Measurements from ENCODE around the gene KCNC4. TPM values are rescaled to one million over a fixed set of nuclear protein-coding genes. Genes with fewer than 3 reads are reported as not detected.

Gene KCNC4
- total RNA-seq, 4 donors from 2014 or later: 2.1 to 29.4 (median 3.9) TPM

DNA sequence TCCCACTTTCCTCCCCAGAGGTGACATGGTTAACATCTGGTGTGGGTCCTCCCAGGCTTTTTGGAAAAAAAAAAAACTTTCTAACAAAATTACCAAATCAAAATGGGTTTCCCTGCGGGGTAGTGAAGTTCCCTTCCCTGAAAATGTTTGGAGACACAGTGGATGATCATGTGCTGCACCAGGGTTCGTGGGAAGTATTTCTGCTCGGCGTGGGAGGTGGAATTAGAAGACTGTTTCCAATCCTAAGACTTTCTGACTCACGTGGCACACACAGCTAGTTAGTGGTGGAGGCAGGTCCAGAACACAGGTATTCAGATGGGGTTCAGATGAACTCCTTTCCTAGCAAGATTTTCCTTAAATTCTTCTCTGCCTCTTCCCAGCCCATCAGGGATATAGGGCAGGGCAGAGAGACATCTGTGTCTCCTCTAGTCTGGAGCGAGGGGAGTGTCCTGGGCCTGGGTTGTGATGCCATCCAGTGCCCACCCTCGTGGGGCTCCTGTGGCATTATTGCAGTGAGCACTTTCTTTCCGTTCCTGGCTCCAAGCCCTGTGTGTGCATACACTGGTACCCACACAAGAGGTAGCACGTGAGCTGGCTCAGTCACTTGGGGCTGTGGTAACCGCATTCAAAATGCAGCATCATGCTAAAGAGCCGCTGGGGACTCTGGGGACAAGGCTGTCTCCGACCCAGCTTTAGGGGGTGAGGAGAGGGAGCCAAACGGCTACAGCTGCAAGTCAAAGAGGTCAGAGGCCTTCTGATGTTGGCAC is 27.5 kb downstream of the KCNC4 start:
- H3K36me3 ChIP-seq: no peaks in the 10 kb centered on the region
- no peak overlapping the region for H3K4me3 ChIP-seq
- H3K4me1 ChIP-seq: no peaks in the 10 kb centered on the region
- H3K27me3 ChIP-seq: no peaks in the 10 kb centered on the region
- no peak overlapping the region for H3K27ac ChIP-seq
- DNase-seq: no peak
- intact Hi-C loops (cut with DNase I; ENCODE audit: low total_unique reads): no loop called here
- TF ChIP-seq, protein P1, sequence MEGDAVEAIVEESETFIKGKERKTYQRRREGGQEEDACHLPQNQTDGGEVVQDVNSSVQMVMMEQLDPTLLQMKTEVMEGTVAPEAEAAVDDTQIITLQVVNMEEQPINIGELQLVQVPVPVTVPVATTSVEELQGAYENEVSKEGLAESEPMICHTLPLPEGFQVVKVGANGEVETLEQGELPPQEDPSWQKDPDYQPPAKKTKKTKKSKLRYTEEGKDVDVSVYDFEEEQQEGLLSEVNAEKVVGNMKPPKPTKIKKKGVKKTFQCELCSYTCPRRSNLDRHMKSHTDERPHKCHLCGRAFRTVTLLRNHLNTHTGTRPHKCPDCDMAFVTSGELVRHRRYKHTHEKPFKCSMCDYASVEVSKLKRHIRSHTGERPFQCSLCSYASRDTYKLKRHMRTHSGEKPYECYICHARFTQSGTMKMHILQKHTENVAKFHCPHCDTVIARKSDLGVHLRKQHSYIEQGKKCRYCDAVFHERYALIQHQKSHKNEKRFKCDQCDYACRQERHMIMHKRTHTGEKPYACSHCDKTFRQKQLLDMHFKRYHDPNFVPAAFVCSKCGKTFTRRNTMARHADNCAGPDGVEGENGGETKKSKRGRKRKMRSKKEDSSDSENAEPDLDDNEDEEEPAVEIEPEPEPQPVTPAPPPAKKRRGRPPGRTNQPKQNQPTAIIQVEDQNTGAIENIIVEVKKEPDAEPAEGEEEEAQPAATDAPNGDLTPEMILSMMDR (IDR thresholded peaks at IDR 0.05): no peak
- TF ChIP-seq POLR2A (IDR thresholded peaks at IDR 0.05): no peak
- H3K9me3 ChIP-seq: no peaks in the 10 kb centered on the region

DNA sequence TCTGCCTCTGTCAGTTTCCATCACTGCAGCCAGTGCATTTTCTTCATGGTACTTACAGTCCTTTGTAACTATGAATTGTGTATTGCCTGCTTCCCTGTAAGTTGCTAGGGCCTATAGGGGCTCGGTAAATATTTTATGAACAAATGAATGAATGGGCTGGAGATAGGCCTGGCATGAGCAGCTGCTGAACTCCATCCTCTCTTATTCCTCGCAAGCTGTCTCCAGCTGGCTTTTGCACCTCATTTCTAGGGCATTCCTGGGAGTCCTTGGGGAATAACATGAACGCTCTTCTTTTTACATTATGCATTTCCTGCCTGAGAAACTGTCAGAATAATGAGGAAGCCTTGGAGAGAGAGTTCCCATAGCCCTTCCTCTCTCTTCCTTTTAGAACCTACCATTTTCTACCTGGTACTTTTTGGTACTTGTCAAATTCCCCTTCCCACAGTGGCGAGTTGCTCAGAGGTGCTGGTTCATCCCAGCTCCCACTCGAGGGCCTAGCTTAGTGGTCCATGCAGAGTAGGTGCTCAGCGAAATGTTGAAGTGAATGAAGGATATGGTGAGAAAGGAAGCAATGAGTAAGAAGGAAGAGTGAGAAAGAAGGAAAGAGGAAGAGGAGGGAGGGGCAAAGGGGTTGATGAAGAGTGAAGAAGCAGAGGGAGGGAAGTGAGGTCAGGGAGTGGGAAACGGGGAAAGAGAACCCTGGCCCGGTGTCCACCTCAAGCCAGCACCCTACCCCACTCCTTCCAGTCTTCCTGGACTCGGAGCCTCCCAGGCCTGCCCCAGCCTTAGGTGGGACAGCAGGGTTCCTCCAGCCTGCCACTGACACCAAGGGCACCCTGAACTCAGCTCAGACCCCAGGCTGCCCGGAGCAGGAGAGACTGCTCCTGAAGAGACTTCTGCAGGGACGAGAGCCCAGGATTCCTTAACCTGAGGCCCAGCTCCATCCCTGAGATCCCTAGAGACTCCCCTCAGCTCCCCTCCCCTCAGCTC is 29.6 kb downstream of the KCNC4 start:
- no peak for TF ChIP-seq POLR2A (IDR thresholded peaks at IDR 0.05)
- TF ChIP-seq, protein P1 (IDR thresholded peaks at IDR 0.05): no peak
- no peak for DNase-seq
- H3K9me3 ChIP-seq: no peaks in the 10 kb centered on the region
- intact Hi-C loops (cut with DNase I; ENCODE audit: low total_unique reads): no loop called here
- H3K27me3 ChIP-seq: no peaks in the 10 kb centered on the region
- no peak overlapping the region for H3K4me3 ChIP-seq
- no peaks in the 10 kb centered on the region for H3K4me1 ChIP-seq
- H3K27ac ChIP-seq: no peak overlapping the region
- no peaks in the 10 kb centered on the region for H3K36me3 ChIP-seq

DNA sequence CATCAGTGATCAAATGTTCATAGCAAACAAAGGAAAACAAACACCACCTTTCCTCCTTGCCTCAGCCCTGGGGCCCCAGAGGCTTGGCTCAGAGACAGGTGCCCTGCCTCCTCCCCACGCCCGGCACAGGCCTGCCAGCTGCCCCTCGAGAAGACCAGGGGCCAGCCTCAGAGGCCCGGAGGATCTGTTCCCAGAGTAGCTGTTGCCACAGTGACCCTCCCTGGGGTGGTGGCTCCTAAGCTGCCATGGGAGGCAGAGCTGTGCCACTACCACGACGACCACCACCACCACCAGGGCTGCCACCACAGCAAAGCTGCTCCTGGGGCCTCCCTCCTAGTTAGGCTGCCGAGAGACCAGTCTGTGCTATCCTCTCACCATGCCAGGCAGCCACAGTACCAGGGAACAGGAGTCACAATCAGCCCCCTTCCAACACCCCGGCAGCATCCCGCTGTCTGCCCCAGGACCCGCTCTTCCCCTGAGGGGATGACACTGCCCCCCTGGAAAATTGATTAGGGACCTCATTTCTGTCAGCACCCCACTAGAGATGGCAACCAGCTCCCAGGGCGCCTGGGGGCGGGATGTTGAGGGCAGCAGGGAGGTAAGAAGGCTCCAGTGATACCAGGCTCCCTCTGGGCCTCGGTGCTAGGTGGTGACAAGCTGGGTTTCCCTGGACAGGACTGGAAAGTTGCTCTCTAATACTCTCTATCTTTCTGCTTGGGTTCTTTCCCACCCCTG is 30.5 kb downstream of the KCNC4 start:
- H3K36me3 ChIP-seq: no peaks in the 10 kb centered on the region
- no peaks in the 10 kb centered on the region for H3K4me1 ChIP-seq
- intact Hi-C loops (cut with DNase I; ENCODE audit: low total_unique reads): no loop called here
- DNase-seq: no peak
- H3K4me3 ChIP-seq: no peak overlapping the region
- TF ChIP-seq POLR2A (IDR thresholded peaks at IDR 0.05): no peak
- TF ChIP-seq, protein P1 (IDR thresholded peaks at IDR 0.05): no peak
- H3K9me3 ChIP-seq: no peaks in the 10 kb centered on the region
- H3K27ac ChIP-seq: no peak overlapping the region
- H3K27me3 ChIP-seq: no peaks in the 10 kb centered on the region

DNA sequence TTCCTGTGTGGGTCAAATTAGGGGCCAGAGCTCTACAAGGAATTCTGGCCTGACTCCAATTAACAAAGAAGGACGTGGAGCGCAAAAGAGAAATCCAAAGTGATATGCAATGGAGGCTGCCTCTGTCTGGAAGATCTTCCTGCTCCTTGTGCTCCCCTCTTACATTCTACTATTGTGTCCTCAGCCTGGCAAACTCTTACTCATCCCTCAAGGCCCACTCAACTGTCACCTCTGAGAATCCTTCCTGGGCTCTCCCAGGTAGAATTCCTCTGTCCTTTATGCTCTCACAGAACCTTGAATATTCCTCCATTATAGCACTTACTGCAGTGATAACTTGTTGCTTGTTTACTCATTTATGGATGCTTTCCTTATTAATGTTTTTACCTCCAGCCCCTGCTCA is 31.4 kb downstream of the KCNC4 start:
- Histone ChIP-seq H3K4me3 (no peak overlapping the region), H3K9me3 (no peaks in the 10 kb centered on the region), H3K27ac (no peak overlapping the region), H3K4me1 (no peaks in the 10 kb centered on the region), H3K27me3 (no peaks in the 10 kb centered on the region), H3K36me3 (no peaks in the 10 kb centered on the region)
- DNase-seq: no peak
- TF ChIP-seq POLR2A (IDR thresholded peaks at IDR 0.05): no peak
- TF ChIP-seq, protein P1 (IDR thresholded peaks at IDR 0.05): no peak
- intact Hi-C loops (cut with DNase I; ENCODE audit: low total_unique reads): no loop called here
